OCI-LY7 (cell line): ENCODE measurements around the gene VMAC. TPM values are rescaled to one million over a fixed set of nuclear protein-coding genes. Genes with fewer than 3 reads are reported as not detected.

Source experiments
- BruUV-seq: library from RNA; stranded (reverse); fragments of 400-500 nt; replicated peaks from 2 replicates; lab custom pipeline; 2021; lab: Mats Ljungman, UMichigan
- CTCF ChIA-PET: fragments of 300-600 bp; sonication (Branson Sonifier 250); formaldehyde crosslinking; loops from one replicate; lab custom pipeline; 2022; ENCODE audit warnings: antibody characterized with exemption; ENCODE audit not compliant: unreplicated experiment; lab: Charles Lee
- POLR2A ChIA-PET: fragments of 300-600 bp; sonication (Branson Sonifier 250); formaldehyde crosslinking; loops from one replicate; lab custom pipeline; 2022; ENCODE audit warnings: antibody characterized with exemption; lab: Charles Lee
- DNase-seq: peaks from one replicate; pipeline ENCODE4 v3.0.0-alpha.2; 2015; ENCODE audit warnings: low spot score
- H2AFZ ChIP-seq: fragments of 200-600 bp; sonication (generic), shearing (Covaris generic); 2 replicates; pipeline ENCODE4 v1.6.1; 2014; ENCODE audit warnings: mild to moderate bottlenecking, antibody characterized with exemption, low read length, moderate library complexity
- H3K27ac ChIP-seq: fragments of 200-600 bp; sonication (generic); 2 replicates; pipeline ENCODE4 v1.5.1; 2014; ENCODE audit warnings: mixed run types, low read depth, mild to moderate bottlenecking, moderate library complexity, low read length, inconsistent platforms; ENCODE audit not compliant: poor library complexity, severe bottlenecking
- H3K36me3 ChIP-seq: fragments of 200-600 bp; sonication (generic); 2 replicates; pipeline ENCODE4 v1.6.1; 2014; ENCODE audit warnings: mild to moderate bottlenecking, antibody characterized with exemption, low read length, moderate library complexity, mixed read lengths; ENCODE audit not compliant: insufficient read depth
- H3K4me1 ChIP-seq: fragments of 200-600 bp; sonication (generic); 2 replicates; pipeline ENCODE4 v1.5.1; 2014; ENCODE audit warnings: mild to moderate bottlenecking, low read length; ENCODE audit not compliant: insufficient read depth, poor library complexity, severe bottlenecking
- H3K4me2 ChIP-seq: fragments of 200-600 bp; sonication (generic); 2 replicates; pipeline ENCODE4 v1.6.1; 2014; ENCODE audit warnings: mild to moderate bottlenecking, low read length
- H3K4me3 ChIP-seq: fragments of 200-600 bp; sonication (generic); 2 replicates; pipeline ENCODE4 v1.5.1; 2014; ENCODE audit warnings: mild to moderate bottlenecking, low read depth, low read length; ENCODE audit not compliant: poor library complexity, severe bottlenecking
- H3K79me2 ChIP-seq: fragments of 200-600 bp; sonication (generic); 2 replicates; pipeline ENCODE4 v1.6.1; 2016; ENCODE audit warnings: low read depth, mild to moderate bottlenecking, low read length, moderate library complexity, mixed read lengths; ENCODE audit not compliant: insufficient read depth
- H3K9me2 ChIP-seq: fragments of 200-600 bp; sonication (generic); 2 replicates; pipeline ENCODE4 v1.6.1; 2016; ENCODE audit warnings: mild to moderate bottlenecking, low read length, mixed read lengths; ENCODE audit not compliant: insufficient read depth
- H3K9me3 ChIP-seq: fragments of 200-600 bp; sonication (generic); 2 replicates; pipeline ENCODE4 v1.6.1; 2014; ENCODE audit warnings: mild to moderate bottlenecking, mixed run types, low read length, mixed read lengths
- H4K20me1 ChIP-seq: fragments of 200-600 bp; sonication (generic); 2 replicates; pipeline ENCODE4 v1.6.1; 2014; ENCODE audit warnings: mild to moderate bottlenecking, antibody characterized with exemption, low read length, moderate library complexity, mixed read lengths; ENCODE audit not compliant: insufficient read depth
- EZH2phosphoT487 ChIP-seq: fragments of 200-600 bp; sonication (generic); IDR thresholded peaks from 2 replicates; pipeline ENCODE4 v1.6.1; 2018; ENCODE audit warnings: low read depth, borderline replicate concordance, mild to moderate bottlenecking, mixed run types, antibody characterized with exemption, low read length, moderate library complexity, mixed read lengths
- intact Hi-C: fragments of 100-400 bp; cut with micrococcal nuclease; formaldehyde crosslinking; loops from one replicate; pipeline ENCODE4 v1.10.0; 2022; ENCODE audit not compliant: unreplicated experiment
- total RNA-seq, 2 experiments: library from RNA; depleted of rRNA in 1 of 2; stranded (reverse); fragments of >200 nt in 1 of 2; shearing (Covaris generic) in 1 of 2; gene quantifications; 2 replicates each; pipeline ENCODE4 v1.2.3, GENCODE V29; 2014 to 2022
- TF ChIP-seq, protein P1 (sequence below): fragments of 200-600 bp; sonication (generic); conservative IDR thresholded peaks from 2 replicates; pipeline ENCODE4 v1.5.1; 2014; ENCODE audit warnings: mild to moderate bottlenecking, antibody characterized with exemption, low read length, moderate library complexity, mixed read lengths

The VMAC gene
- total RNA-seq, 2 experiments from 2014 or later = 6.0 to 6.8 TPM

DNA sequence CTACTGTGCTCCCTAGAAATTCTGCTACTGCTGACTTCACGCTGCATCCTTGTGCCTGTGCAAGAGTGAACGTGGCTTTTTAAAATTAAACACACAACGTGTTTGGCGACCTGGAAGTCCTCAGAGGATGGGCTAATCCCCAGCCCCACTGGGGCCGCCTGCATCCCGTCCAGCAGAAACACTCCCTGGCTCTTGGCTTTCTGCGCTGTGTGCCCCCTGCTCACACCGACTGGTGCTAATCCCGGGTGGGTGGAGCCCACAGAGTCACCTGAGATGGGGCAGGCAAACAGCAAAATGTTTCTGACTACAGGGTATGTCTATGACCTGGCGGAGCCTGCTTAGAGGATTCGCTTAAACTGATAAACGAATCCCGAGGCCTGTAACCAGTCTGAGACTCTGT is 24.5 kb downstream of the VMAC start:
- ChIA-PET CTCF (no interaction called here), POLR2A (no interaction called here)
- DNase-seq = no peak
- no peaks in the 10 kb centered on the region for H3K9me2 ChIP-seq
- peaks cover 14% of the 10 kb centered on the region for H3K4me1 ChIP-seq
- no peak overlapping the region for H3K4me3 ChIP-seq
- H3K36me3 ChIP-seq = peaks cover 97% of the 10 kb centered on the region
- H2AFZ ChIP-seq = no peak overlapping the region
- H3K4me2 ChIP-seq = no peak overlapping the region
- no peak overlapping the region for H3K27ac ChIP-seq
- no peaks in the 10 kb centered on the region for H3K79me2 ChIP-seq
- no TSS peak for BruUV-seq
- H3K9me3 ChIP-seq = no peaks in the 10 kb centered on the region
- H4K20me1 ChIP-seq = no peaks in the 10 kb centered on the region
- TF ChIP-seq, protein P1, sequence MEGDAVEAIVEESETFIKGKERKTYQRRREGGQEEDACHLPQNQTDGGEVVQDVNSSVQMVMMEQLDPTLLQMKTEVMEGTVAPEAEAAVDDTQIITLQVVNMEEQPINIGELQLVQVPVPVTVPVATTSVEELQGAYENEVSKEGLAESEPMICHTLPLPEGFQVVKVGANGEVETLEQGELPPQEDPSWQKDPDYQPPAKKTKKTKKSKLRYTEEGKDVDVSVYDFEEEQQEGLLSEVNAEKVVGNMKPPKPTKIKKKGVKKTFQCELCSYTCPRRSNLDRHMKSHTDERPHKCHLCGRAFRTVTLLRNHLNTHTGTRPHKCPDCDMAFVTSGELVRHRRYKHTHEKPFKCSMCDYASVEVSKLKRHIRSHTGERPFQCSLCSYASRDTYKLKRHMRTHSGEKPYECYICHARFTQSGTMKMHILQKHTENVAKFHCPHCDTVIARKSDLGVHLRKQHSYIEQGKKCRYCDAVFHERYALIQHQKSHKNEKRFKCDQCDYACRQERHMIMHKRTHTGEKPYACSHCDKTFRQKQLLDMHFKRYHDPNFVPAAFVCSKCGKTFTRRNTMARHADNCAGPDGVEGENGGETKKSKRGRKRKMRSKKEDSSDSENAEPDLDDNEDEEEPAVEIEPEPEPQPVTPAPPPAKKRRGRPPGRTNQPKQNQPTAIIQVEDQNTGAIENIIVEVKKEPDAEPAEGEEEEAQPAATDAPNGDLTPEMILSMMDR = no peak
- TF ChIP-seq EZH2phosphoT487 = no peak
- intact Hi-C loops = no loop called here

DNA sequence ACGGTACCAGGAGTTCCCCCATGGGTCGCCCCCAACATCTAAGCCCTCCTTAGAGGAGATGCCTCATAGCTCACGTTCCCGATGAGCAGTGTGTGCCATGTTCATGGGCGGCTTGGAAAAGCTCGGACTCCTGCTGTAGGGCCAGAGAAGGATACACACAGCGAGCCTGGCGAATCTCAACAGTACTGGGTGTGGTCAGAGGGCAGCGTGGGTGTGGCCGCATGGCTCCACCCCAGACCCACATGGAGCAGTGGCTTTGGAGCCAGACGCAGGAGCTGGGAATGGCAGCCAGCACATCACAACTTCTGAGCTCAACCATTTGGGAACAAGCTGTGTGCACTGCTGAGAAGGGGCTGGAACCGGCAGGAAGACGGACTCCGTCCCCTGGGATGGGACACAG is 25.0 kb downstream of the VMAC start:
- Histone ChIP-seq H3K4me3 (no peak overlapping the region), H2AFZ (no peak overlapping the region), H3K79me2 (no peaks in the 10 kb centered on the region), H4K20me1 (no peaks in the 10 kb centered on the region), H3K4me1 (peaks cover 14% of the 10 kb centered on the region), H3K9me2 (no peaks in the 10 kb centered on the region), H3K4me2 (no peak overlapping the region), H3K9me3 (no peaks in the 10 kb centered on the region), H3K27ac (no peak overlapping the region), H3K36me3 (peaks cover 96% of the 10 kb centered on the region)
- POLR2A ChIA-PET = no interaction called here
- CTCF ChIA-PET = interaction anchor here (0.5 kb wide), 1 partner anchor 123 kb away, joined by 3 read pairs; no protein-coding TSS in a partner anchor
- no TSS peak for BruUV-seq
- no peak for DNase-seq
- intact Hi-C loops = no loop called here
- TF ChIP-seq, protein P1 = no peak
- no peak for TF ChIP-seq EZH2phosphoT487

DNA sequence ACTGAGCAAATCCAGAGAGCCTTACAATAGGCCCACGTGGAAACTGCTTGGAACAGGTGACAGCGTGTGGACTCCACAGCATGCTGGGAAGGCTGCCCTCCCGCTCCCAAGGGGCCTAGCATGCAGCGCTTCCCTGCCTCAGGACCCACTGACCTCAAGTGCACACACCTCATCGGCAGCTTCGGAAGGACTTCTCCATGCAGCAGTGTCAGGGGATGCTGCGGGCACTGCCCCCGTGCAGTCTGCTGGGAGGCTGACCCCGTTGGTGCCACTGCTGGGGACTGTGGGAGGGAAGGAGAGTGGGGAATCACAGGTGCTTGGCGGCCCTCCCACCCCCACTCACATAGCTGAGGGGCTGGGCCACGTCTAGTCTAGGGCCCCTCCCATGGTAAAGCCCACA is 26.6 kb downstream of the VMAC start:
- POLR2A ChIA-PET = no interaction called here
- H3K4me3 ChIP-seq = no peak overlapping the region

More for the DNA sequence above, 26.6 kb downstream of the VMAC start:
- H3K27ac ChIP-seq = no peak overlapping the region
- no peaks in the 10 kb centered on the region for H4K20me1 ChIP-seq
- no peak for TF ChIP-seq EZH2phosphoT487
- TF ChIP-seq, protein P1 = no peak
- H2AFZ ChIP-seq = no peak overlapping the region
- peaks cover 14% of the 10 kb centered on the region for H3K4me1 ChIP-seq
- H3K4me2 ChIP-seq = no peak overlapping the region
- H3K36me3 ChIP-seq = peaks cover 94% of the 10 kb centered on the region
- H3K9me2 ChIP-seq = no peaks in the 10 kb centered on the region
- intact Hi-C loops = no loop called here
- CTCF ChIA-PET = no interaction called here
- no TSS peak for BruUV-seq
- no peaks in the 10 kb centered on the region for H3K79me2 ChIP-seq
- no peak for DNase-seq
- no peaks in the 10 kb centered on the region for H3K9me3 ChIP-seq
